ENCODE data around the gene TSPAN18.

TSPAN18 gene

DNA sequence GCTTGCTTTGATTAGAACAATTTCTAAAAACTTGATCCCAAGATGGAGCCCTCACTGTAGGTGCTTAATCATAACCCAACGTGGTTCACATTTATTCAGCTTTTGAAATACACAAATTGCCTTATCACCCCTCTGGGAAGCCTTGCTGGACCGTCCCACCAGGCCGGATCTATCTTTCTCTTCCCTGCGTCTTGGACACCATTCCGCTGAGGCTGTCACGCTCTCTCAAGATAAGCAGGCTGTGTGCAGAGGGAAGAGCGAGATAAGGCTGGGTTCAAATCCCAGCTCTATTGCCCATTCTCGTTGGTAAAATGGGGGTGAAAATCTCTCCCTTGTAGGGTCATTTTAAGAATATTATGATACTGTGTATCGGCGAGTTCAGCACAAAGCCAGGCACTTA lies 244.4 kb downstream of the TSPAN18 start:
- no peak for DNase-seq

DNA sequence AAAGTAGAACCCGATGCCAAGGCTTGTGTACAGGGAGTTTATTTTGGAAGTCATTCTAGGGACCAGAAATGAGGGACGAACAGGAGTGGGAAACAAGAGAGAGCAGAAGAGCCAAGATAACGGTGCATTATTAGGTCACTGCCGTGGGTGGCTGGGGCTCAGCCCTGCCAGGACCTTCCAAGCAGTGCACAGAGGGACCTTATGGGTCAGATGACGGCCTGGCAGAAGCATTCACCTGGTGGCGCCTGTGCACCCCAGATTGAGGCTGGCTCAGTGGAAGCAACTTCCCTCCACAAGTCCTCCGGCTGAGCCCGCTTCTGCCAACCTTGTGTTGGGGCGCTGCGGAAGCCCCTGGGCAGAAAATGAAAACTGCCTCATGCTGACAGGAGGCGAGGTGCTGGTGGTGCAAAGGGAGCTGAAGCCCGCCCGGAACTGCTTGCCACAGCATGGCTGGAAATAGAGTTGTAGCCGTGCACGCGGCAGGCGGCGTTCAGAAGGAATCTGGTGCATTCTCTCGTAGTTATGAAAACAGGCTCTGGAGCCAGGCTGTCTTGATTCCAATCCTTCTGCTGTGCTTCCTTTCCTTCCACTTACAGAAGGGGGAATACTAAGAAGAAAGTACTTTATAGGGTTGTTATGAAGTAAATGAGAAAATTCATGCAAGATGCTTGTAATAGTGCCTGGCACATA lies 246.1 kb downstream of the TSPAN18 start:
- no peak for DNase-seq

DNA sequence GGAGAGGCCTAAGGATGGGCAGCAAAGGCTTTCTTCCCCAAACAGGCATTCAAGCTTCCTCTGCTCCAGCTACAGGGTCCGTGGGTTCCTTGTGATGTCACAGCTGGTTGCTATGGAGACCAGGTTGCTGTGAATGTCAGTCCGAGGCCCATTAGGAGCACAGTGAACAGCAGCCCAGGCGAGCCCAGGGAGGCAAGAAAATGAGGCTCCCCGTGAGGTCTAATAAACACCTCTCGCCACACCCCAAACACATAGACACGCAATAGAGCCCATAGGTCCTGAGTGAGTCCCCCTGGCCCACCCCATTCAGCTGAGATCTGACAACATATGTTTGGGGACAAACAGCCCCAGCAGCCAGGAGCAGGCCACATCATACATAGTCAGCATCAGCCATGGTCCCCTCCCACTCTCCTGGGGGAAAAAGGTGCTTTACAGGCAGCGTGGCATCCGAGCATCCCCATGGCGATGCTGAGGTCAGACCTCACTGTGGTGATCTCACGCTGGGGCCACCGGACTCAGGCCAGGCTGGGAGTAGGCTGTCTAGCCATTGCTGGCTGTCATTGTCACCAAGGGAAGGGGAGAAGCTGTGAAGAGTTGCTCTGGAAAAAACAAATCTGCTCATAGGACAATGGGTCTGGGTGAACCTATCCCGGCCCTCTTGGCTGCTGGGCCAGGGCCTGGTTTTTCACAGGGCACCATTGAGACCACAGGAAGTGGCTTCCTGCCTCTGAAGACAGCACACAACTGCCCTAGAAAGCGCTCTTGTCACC lies 247.1 kb downstream of the TSPAN18 start:
- no peak for DNase-seq

DNA sequence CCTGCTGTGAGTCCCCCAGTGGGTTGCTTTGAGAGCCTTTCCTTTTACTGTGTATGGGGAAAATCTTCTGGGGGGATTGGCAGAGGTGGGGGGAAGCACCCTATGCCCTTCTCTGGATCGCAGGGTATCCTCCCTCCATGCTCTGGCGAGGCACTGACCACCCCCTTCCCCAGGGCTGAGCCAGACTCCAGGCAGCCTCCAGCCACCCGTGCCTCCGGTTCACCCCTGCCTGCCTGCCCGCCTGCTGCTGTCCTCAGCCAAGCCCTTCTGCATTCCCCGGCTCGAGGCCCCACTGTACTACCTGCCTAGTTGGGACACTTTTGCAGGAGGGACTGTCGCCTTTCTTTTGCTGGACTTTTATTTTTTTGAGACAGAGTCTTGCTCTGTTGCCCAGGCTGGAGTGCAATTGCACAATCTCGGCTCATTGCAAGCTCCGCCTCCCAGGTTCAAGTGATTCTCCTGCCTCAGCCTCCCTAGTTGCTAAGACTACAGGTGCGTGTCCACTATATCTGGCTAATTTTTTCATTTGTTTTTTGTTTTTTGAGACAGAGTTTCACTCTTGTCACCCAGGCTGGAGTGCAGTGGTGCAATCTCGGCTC lies 247.7 kb downstream of the TSPAN18 start:
- DNase-seq, result no peak

DNA sequence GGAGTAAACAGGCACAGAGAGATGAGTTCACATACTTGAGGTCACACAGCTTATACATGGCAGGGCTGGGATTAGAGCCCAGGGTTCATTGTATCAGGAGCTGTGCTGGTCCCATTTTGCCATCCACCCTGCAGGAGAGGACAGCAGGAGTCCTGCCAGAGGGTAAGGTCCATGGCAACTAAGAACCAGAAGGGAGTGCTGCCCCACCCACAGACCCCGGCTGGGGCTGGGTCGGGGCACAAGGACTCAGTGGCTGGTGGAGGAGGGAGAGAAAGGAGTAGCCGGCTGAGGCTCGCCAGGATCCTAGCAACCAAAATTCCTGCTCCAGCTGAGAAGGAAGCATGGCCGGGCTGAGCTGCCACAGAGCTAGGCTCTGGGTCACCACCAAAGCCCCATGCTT lies 249.8 kb downstream of the TSPAN18 start:
- DNase-seq, result no peak

DNA sequence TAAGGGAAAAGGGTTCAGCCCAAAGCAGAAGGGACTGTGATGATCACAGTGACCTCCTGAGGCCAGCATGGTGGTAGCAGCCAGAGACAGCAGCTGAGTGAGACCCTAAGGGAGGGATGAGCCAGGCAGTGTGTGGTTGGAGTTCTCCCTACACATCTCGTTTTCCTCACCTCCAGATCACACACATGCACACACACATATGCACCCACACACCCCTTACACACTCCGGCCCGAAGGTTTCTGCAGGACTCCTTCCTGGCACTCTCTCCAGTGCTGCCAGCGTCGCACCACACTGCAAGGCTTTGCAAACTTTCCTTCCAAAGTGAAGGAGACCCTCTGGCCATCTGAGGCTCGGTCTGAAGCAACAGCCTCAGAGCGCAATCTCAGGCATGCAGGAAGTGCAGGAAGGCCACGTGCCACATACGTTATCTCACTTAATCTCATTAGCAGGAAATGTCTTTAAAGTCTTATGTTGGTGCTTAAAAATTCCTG lies 250.8 kb downstream of the TSPAN18 start:
- no peak for DNase-seq

DNA sequence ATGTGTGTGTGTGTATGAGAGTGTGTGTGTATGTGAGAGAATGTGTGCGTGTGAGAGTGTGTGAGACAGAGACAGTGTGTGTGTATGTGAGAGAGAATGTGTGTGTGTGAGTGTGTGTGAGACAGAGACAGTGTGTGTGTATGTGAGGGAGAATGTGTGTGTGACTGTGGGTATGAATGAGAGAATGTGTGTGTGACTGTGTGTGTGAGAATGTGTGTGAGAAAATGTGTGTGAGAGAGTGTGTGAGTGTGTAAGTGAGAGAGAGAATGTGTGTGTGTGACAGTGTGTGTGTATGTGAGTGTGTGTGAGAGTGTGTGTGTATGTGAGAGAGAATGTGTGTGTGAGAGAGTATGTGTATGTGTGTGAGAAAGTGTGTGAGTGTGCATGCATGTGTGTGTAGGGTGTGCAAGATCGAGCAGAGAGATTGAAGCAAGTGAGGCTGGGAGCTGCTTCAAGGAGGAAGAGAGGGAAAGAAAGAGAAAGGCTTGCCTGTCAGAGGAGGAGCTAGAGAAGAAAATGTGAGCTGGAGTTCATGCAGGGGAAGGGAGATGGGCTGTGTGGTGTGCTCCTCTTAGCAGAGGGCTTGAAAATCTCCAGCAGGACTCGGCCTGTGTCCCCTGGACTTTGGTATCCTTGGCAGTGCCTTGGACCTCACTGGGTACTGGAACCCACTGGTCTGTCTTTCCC lies 251.7 kb downstream of the TSPAN18 start:
- DNase-seq, result no peak

DNA sequence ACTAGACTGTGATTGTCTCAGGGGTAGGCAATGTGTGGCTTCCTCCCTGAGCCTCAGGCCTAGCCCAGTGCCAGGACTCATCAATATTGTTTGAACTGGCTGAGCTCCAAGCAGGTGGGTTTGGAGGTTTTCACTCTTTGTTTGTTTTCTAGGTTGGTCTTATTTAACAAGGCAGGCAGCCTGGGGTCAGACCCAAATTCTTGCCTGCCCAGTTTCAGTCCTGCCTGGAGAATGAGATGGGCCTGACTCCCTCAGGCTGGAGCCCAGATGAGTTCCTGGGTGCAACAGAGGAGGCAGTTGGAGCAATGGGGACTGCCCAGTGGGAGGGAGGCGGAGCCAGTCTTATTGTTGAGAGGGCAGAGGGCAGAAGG lies 252.2 kb downstream of the TSPAN18 start:
- no peak for DNase-seq

DNA sequence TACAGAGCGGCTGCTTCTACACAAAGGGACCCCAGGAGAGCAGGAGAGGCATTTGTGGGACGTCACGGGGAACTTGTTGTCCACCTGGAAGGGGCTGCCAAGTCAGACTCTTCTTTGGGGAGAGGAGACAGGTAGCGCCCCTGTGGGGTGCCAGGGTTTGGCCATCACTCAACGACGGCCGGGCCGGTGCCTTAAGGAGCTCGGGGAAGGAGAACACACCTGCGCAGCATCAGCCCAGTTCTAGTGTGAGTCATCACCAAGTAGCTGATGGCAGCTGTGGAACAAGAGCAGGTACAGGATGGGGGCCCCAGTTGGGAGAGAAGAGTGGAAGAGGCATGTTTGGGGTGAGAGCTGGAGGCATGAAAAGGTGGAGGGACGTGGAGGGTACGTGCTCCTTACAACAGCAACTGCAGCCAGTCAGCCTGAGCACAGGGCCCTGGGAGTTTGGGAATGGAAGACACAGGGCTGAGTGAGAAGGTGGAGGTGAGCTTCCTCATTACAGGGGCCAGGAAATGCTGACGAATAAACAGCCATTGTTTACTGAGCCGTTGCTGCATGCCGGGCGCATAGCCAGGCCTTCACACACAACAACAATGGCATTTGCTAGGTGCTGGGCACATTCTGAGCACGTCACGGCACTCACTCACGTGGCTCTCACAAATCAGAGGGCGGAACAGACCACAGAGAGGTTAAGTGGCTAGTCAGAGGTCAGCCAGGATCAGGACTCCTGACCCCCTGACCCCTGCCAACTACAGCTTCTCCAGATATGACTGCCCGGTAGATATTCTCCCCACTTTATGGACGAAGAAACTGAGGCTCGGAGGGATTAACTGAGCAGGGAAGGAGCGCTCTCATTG lies 253.0 kb downstream of the TSPAN18 start:
- no peak for DNase-seq

DNA sequence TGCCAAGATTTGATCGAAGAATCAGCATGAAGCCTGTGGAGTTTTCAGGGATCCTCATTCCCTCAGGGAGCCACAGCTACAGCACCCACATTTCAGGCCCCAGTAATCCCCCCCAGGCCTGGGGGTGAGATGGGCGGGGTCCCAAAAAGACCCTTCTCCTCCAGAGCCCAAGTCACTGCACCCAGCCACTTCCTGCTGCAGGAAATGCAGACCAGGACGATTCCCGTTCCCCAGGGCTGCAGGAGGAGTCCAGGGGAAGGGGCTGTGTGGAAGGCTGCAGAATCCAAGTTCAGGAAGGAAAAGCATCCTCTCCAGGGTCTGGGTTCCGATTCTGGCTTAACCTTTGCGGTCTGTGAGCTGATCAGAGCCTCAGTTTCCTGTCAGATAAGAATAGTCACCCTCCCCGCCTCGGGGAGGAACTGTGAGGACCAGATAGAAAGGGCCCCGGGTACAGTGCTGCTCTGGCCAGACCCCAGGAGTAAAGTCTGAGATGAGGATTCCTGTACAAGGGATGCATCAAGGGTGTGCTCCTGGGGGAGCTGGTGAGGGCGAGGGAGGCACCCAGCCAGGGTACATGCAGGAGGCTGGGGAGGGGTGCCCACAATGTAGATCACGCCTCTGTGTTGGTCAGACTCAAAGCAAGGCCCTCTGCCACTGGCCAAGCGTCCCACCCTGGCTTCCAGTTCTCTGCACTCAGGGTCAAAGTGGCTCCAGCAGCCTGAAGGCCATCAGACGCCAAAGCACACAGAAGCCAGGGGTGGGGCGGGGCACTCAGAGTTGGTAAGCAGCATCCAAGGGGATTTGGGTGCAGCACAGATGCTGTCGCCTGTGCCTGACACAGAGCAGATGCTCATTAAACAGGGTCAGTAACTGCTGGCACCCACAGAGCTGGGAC lies 254.0 kb downstream of the TSPAN18 start:
- DNase-seq, result no peak
